OCI-LY7 (cell line): ENCODE measurements around the gene SYTL3.

ENCODE experiments used
- EZH2phosphoT487 ChIP-seq: fragments of 200-600 bp; sonication (generic); IDR thresholded peaks from 2 replicates; pipeline ENCODE4 v1.6.1; 2018; ENCODE audit warnings: low read depth, borderline replicate concordance, mild to moderate bottlenecking, mixed run types, antibody characterized with exemption, low read length, moderate library complexity, mixed read lengths
- TF ChIP-seq, protein P1 (sequence below): fragments of 200-600 bp; sonication (generic); conservative IDR thresholded peaks from 2 replicates; pipeline ENCODE4 v1.5.1; 2014; ENCODE audit warnings: mild to moderate bottlenecking, antibody characterized with exemption, low read length, moderate library complexity, mixed read lengths

- TF ChIP-seq, protein P1, sequence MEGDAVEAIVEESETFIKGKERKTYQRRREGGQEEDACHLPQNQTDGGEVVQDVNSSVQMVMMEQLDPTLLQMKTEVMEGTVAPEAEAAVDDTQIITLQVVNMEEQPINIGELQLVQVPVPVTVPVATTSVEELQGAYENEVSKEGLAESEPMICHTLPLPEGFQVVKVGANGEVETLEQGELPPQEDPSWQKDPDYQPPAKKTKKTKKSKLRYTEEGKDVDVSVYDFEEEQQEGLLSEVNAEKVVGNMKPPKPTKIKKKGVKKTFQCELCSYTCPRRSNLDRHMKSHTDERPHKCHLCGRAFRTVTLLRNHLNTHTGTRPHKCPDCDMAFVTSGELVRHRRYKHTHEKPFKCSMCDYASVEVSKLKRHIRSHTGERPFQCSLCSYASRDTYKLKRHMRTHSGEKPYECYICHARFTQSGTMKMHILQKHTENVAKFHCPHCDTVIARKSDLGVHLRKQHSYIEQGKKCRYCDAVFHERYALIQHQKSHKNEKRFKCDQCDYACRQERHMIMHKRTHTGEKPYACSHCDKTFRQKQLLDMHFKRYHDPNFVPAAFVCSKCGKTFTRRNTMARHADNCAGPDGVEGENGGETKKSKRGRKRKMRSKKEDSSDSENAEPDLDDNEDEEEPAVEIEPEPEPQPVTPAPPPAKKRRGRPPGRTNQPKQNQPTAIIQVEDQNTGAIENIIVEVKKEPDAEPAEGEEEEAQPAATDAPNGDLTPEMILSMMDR, result no peak
- TF ChIP-seq EZH2phosphoT487, result no peak
Measured at GRCh38 chr6:158772172-158772571, 122.3 kb downstream of the SYTL3 start.
